CD14-positive monocyte (primary cell): Measurements from ENCODE around the gene UGT1A3. TPM values are rescaled to one million over a fixed set of nuclear protein-coding genes. Genes with fewer than 3 reads are reported as not detected.

Experiments used
- DNase-seq, 3 donors: peaks; one replicate each; pipeline ENCODE4 v3.0.0-alpha.2; 2011 to 2022
- H2AFZ ChIP-seq: 2 replicates; pipeline ENCODE4 v1.6.0; 2012; ENCODE audit warnings: mild to moderate bottlenecking, low read depth, low read length, inconsistent platforms; ENCODE audit not compliant: insufficient read depth, poor library complexity, severe bottlenecking
- H3K27ac ChIP-seq, 2 donors: 1 replicate in 1 of 2; 2 replicates in 1 of 2; pipeline ENCODE4 v1.5.1; 2012 to 2013; ENCODE audit warnings: low read length in 2 of 2, control low read depth in 1 of 2, inconsistent platforms in 1 of 2, low read depth in 1 of 2, mild to moderate bottlenecking in 1 of 2
- H3K27me3 ChIP-seq, 2 donors: one replicate each; pipeline versions ENCODE4 v1.6.0 to v1.6.1; 2011 to 2013; ENCODE audit warnings: low read length in 2 of 2; ENCODE audit not compliant: control insufficient read depth in 2 of 2, insufficient read depth in 2 of 2
- H3K36me3 ChIP-seq, 2 donors: replicated peaks in 1 of 2; 1 replicate in 1 of 2; 2 replicates in 1 of 2; pipeline versions ENCODE4 v1.5.1 to v1.6.1; 2012 to 2013; ENCODE audit warnings: low read length in 2 of 2, control low read depth in 1 of 2, inconsistent platforms in 1 of 2, mild to moderate bottlenecking in 1 of 2; ENCODE audit not compliant: insufficient read depth in 2 of 2, control insufficient read depth in 1 of 2
- H3K4me1 ChIP-seq, 2 donors: 1 replicate in 1 of 2; 2 replicates in 1 of 2; pipeline versions ENCODE4 v1.5.1 to v1.6.1; 2012 to 2013; ENCODE audit warnings: low read length in 2 of 2, control low read depth in 1 of 2, inconsistent platforms in 1 of 2, mild to moderate bottlenecking in 1 of 2, moderate library complexity in 1 of 2; ENCODE audit not compliant: insufficient read depth in 2 of 2, control insufficient read depth in 1 of 2
- H3K4me2 ChIP-seq: replicated peaks from 2 replicates; pipeline ENCODE3; 2012; ENCODE audit warnings: low read length, moderate library complexity, mild to moderate bottlenecking; ENCODE audit not compliant: poor library complexity, severe bottlenecking; ENCODE audit errors: extremely low read depth
- H3K4me3 ChIP-seq, 3 experiments: fragments of 200-600 bp in 1 of 3; sonication (generic) in 1 of 3; replicated peaks in 1 of 3; 1 replicate in 2 of 3; 2 replicates in 1 of 3; pipeline ENCODE4 v1.5.1; 2011 to 2013; ENCODE audit warnings: low read length in 3 of 3, mild to moderate bottlenecking in 3 of 3, control low read depth in 2 of 3, low read depth in 2 of 3, inconsistent platforms in 1 of 3, moderate library complexity in 1 of 3
- H3K79me2 ChIP-seq: 2 replicates; pipeline ENCODE4 v1.6.0; 2012; ENCODE audit warnings: mild to moderate bottlenecking, control low read depth, inconsistent platforms, low read length, moderate library complexity; ENCODE audit not compliant: insufficient read depth
- H3K9ac ChIP-seq: 2 replicates; pipeline ENCODE4 v1.6.0; 2017; ENCODE audit warnings: low read length, mild to moderate bottlenecking; ENCODE audit not compliant: insufficient read depth, poor library complexity, severe bottlenecking
- H3K9me3 ChIP-seq, 2 donors: replicated peaks in 1 of 2; 1 replicate in 1 of 2; 2 replicates in 1 of 2; pipeline versions ENCODE4 v1.5.1 to v1.6.1; 2012 to 2013; ENCODE audit warnings: low read length in 2 of 2, control low read depth in 1 of 2; ENCODE audit not compliant: control insufficient read depth in 1 of 2, insufficient read depth in 1 of 2
- H4K20me1 ChIP-seq: 2 replicates; pipeline ENCODE4 v1.6.0; 2012; ENCODE audit warnings: mild to moderate bottlenecking, low read length, control low read depth, moderate library complexity; ENCODE audit not compliant: insufficient read depth
- H3K27ac Mint-ChIP-seq, 7 donors: one replicate each; pipeline ENCODE4 v1.8.0; 2020; ENCODE audit warnings: mild to moderate bottlenecking in 7 of 7, mixed read lengths in 7 of 7, moderate library complexity in 6 of 7, inconsistent platforms in 2 of 7
- H3K27me3 Mint-ChIP-seq, 3 donors: one replicate each; pipeline ENCODE4 v1.8.0; 2021 to 2022; ENCODE audit warnings: low read depth in 3 of 3, mild to moderate bottlenecking in 3 of 3, mixed read lengths in 3 of 3, moderate library complexity in 3 of 3, inconsistent platforms in 1 of 3
- H3K36me3 Mint-ChIP-seq, 2 donors: one replicate each; pipeline ENCODE4 v1.8.0; 2020; ENCODE audit warnings: mixed read lengths in 2 of 2, inconsistent platforms in 1 of 2, mild to moderate bottlenecking in 1 of 2
- H3K4me1 Mint-ChIP-seq: one replicate; pipeline ENCODE4 v1.8.0; 2020; ENCODE audit warnings: mild to moderate bottlenecking, mixed read lengths
- H3K4me3 Mint-ChIP-seq, 2 donors: one replicate each; pipeline ENCODE4 v1.8.0; 2020; ENCODE audit warnings: mild to moderate bottlenecking in 2 of 2, mixed read lengths in 2 of 2, moderate library complexity in 1 of 2
- H3K9me3 Mint-ChIP-seq, 7 donors: one replicate each; pipeline ENCODE4 v1.8.0; 2020 to 2022; ENCODE audit warnings: mixed read lengths in 7 of 7, mild to moderate bottlenecking in 6 of 7, moderate library complexity in 6 of 7, inconsistent platforms in 2 of 7
- CTCF ChIP-seq: fragments of 200-600 bp; IDR thresholded peaks from one replicate; pipeline ENCODE4 v1.8.0; 2022; ENCODE audit warnings: antibody characterized with exemption, mild to moderate bottlenecking
- WGBS: methylation state at CpG from one replicate; pipeline ENCODE4 v1.1.5; 2013; ENCODE audit warnings: missing lambda C conversion rate; ENCODE audit not compliant: insufficient coverage; 5-methylcytosine and 5-hydroxymethylcytosine counted together
- intact Hi-C, 2 donors: fragments of 100-400 bp; cut with micrococcal nuclease; formaldehyde crosslinking; loops; one replicate each; pipeline versions ENCODE4 v1.15.0 to v1.15.1; 2023
- polyA plus RNA-seq, 3 donors: library from polyadenylated mRNA; depleted of rRNA in 1 of 3; unstranded in 2 of 3; stranded (reverse) in 1 of 3; fragments of 300-500 nt in 2 of 3; fragments of >200 nt in 1 of 3; fragmentation: Illumina TruSeq in 2 of 3; gene quantifications; 1 replicate in 2 of 3; 2 replicates in 1 of 3; pipeline ENCODE4 v1.2.3, GENCODE V29; 2012 to 2021

Gene UGT1A3
- polyA plus RNA-seq, 3 donors: not detected

GRCh38 chr2:233688341-233688740 is 40.5 kb upstream of the UGT1A3 start:
- H3K36me3 Mint-ChIP-seq: no peaks in the 10 kb centered on the region
- no peaks in the 10 kb centered on the region for H3K9me3 ChIP-seq
- H3K4me1 ChIP-seq: no peaks in the 10 kb centered on the region
- no peak overlapping the region for H3K27ac ChIP-seq
- H4K20me1 ChIP-seq: no peaks in the 10 kb centered on the region
- no peaks in the 10 kb centered on the region for H3K36me3 ChIP-seq
- intact Hi-C loops: no loop called here
- no peaks in the 10 kb centered on the region for H3K79me2 ChIP-seq
- no peaks in the 10 kb centered on the region for H3K4me1 Mint-ChIP-seq
- no peak overlapping the region for H3K27ac Mint-ChIP-seq
- H2AFZ ChIP-seq: no peak overlapping the region
- 80% methylated on average over 1 of the region's 5 CpGs for WGBS
- no peak for DNase-seq
- H3K9me3 Mint-ChIP-seq: peaks cover 0 to 5% (median 0%) of the 10 kb centered on the region in 7 donors
- no peaks in the 10 kb centered on the region for H3K27me3 ChIP-seq
- H3K4me3 Mint-ChIP-seq: no peak overlapping the region
- TF ChIP-seq CTCF: no peak
- H3K9ac ChIP-seq: no peak overlapping the region
- no peak overlapping the region for H3K4me3 ChIP-seq
- H3K4me2 ChIP-seq: no peak overlapping the region
- peaks cover 0 to 2% (median 0%) of the 10 kb centered on the region in 3 donors for H3K27me3 Mint-ChIP-seq

- no peak for DNase-seq
- Histone ChIP-seq H3K27ac (no peak overlapping the region), H3K4me2 (no peak overlapping the region), H3K79me2 (no peaks in the 10 kb centered on the region), H3K9me3 (no peaks in the 10 kb centered on the region), H4K20me1 (no peaks in the 10 kb centered on the region), H3K9ac (no peak overlapping the region), H3K4me3 (no peak overlapping the region), H3K27me3 (no peaks in the 10 kb centered on the region), H3K36me3 (no peaks in the 10 kb centered on the region), H3K4me1 (no peaks in the 10 kb centered on the region), H2AFZ (no peak overlapping the region)
- Mint-ChIP-seq H3K4me3 (no peak overlapping the region), H3K27ac (peak overlapping the region in 1 of 7 donors; percentile 54), H3K9me3 (peaks cover 0 to 6% (median 0%) of the 10 kb centered on the region in 7 donors), H3K27me3 (peaks cover 0 to 2% (median 0%) of the 10 kb centered on the region in 3 donors), H3K36me3 (no peaks in the 10 kb centered on the region), H3K4me1 (no peaks in the 10 kb centered on the region)
- no peak for TF ChIP-seq CTCF
- intact Hi-C loops: no loop called here
Observed at GRCh38 chr2:233689031-233689430, 39.8 kb upstream of the UGT1A3 start.
